Osteocyte (in vitro differentiated cells): Measurements from ENCODE around the gene SNX10. TPM values are rescaled to one million over a fixed set of nuclear protein-coding genes. Genes with fewer than 3 reads are reported as not detected.

Source experiments
- DNase-seq: peaks from one replicate; pipeline ENCODE4 v3.0.0; 2021; ENCODE audit warnings: mixed read lengths; ENCODE audit not compliant: unreplicated experiment; ENCODE audit errors: extremely low spot score
- H3K27ac Mint-ChIP-seq: one replicate; pipeline ENCODE4 v1.8.0; 2021; ENCODE audit warnings: mild to moderate bottlenecking, mixed read lengths; ENCODE audit not compliant: unreplicated experiment
- H3K27me3 Mint-ChIP-seq: one replicate; pipeline ENCODE4 v1.8.0; 2021; ENCODE audit warnings: mixed read lengths; ENCODE audit not compliant: unreplicated experiment
- H3K36me3 Mint-ChIP-seq: one replicate; pipeline ENCODE4 v1.8.0; 2021; ENCODE audit warnings: mixed read lengths; ENCODE audit not compliant: unreplicated experiment
- H3K4me1 Mint-ChIP-seq: one replicate; pipeline ENCODE4 v1.8.0; 2021; ENCODE audit warnings: mixed read lengths; ENCODE audit not compliant: unreplicated experiment
- H3K4me3 Mint-ChIP-seq: one replicate; pipeline ENCODE4 v1.8.0; 2021; ENCODE audit warnings: mild to moderate bottlenecking, moderate library complexity, mixed read lengths; ENCODE audit not compliant: unreplicated experiment
- H3K9me3 Mint-ChIP-seq: one replicate; pipeline ENCODE4 v1.8.0; 2021; ENCODE audit warnings: mixed read lengths; ENCODE audit not compliant: unreplicated experiment
- total RNA-seq: library from RNA; stranded (reverse); gene quantifications from 2 replicates; pipeline ENCODE4 v1.2.1, GENCODE V29; 2021
- TF ChIP-seq, protein P1 (sequence below): fragments of 200-600 bp; sonication (generic); IDR thresholded peaks from 2 replicates; pipeline ENCODE4 v1.5.0; 2021; ENCODE audit warnings: antibody characterized with exemption, mild to moderate bottlenecking, moderate library complexity

Gene SNX10
- total RNA-seq, 1 donor from 2014 or later: not detected

DNA sequence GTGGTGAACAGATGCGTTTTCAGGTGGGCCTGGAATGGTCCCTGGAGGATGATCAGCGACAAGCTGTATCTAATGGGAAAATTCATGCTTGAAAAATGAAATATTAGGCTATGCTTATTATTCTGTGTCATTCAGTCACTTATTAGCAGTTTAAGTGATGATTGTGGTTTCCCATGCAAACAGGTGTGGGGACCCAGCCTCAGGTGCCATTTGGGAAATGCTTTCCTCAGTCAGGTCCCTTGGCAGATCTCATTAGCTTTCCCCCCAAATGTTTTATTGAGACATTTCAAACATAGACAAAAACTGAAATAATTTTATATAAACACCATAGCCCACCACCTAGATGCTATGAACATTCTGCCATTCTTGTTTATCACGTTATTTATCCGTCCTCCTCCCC is 411 bp upstream of the SNX10 start:
- peaks cover 7% of the 10 kb centered on the region for H3K4me1 Mint-ChIP-seq
- no peak for DNase-seq
- no peaks in the 10 kb centered on the region for H3K36me3 Mint-ChIP-seq
- TF ChIP-seq, protein P1, sequence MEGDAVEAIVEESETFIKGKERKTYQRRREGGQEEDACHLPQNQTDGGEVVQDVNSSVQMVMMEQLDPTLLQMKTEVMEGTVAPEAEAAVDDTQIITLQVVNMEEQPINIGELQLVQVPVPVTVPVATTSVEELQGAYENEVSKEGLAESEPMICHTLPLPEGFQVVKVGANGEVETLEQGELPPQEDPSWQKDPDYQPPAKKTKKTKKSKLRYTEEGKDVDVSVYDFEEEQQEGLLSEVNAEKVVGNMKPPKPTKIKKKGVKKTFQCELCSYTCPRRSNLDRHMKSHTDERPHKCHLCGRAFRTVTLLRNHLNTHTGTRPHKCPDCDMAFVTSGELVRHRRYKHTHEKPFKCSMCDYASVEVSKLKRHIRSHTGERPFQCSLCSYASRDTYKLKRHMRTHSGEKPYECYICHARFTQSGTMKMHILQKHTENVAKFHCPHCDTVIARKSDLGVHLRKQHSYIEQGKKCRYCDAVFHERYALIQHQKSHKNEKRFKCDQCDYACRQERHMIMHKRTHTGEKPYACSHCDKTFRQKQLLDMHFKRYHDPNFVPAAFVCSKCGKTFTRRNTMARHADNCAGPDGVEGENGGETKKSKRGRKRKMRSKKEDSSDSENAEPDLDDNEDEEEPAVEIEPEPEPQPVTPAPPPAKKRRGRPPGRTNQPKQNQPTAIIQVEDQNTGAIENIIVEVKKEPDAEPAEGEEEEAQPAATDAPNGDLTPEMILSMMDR: no peak
- H3K27ac Mint-ChIP-seq: no peak overlapping the region
- H3K27me3 Mint-ChIP-seq: peaks cover 39% of the 10 kb centered on the region
- H3K9me3 Mint-ChIP-seq: no peaks in the 10 kb centered on the region
- H3K4me3 Mint-ChIP-seq: peak overlapping the region; percentile 63

DNA sequence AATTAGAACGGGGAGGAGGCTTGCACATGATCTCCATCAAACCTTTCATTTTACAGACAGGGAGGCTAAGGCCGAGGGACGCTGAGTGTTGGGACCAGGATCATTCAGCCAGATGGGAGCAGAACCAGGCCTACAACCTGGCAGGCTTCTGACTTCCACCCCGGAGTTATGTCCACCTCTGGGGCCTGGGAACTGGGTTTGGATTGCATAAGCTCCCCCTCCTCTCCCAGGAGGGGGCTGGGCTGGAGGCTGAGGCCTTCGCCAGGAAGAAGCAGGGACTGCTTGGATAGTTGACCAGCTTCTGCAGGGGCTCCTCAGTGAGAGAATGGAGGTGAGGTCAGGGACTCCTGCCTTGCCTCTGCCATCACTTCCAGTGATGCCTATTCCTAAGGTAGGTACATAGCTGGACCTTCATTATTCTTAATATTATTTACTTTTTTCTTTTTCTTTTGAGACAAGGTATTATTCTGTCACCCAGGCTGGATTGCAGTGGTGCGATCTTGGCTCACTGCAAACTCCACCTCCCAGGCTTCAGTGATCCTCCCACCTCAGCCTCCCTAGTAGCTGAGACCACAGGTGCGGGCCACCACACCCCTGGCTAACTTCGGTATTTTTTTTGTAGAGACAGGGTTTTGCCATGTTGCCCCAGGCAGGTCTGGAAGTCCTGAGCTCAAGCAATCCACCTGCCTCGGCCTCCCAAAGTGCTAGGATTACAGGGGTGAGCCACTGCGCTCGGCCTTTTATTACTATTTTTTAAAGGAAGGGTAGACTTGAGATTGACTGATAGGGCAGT is 1.3 kb downstream of the SNX10 start:
- H3K4me3 Mint-ChIP-seq: no peak overlapping the region
- DNase-seq: no peak
- no peaks in the 10 kb centered on the region for H3K9me3 Mint-ChIP-seq

GRCh38 chr7:26293569-26294308 is 2.1 kb downstream of the SNX10 start:
- Mint-ChIP-seq H3K27me3 (peaks cover 29% of the 10 kb centered on the region), H3K4me3 (no peak overlapping the region), H3K36me3 (no peaks in the 10 kb centered on the region), H3K27ac (no peak overlapping the region), H3K9me3 (no peaks in the 10 kb centered on the region), H3K4me1 (peaks cover 7% of the 10 kb centered on the region)
- TF ChIP-seq, protein P1: no peak
- no peak for DNase-seq

More for the DNA sequence above, 1.3 kb downstream of the SNX10 start:
- Mint-ChIP-seq H3K36me3 (no peaks in the 10 kb centered on the region), H3K27me3 (peaks cover 29% of the 10 kb centered on the region), H3K27ac (no peak overlapping the region), H3K4me1 (peaks cover 7% of the 10 kb centered on the region)
- TF ChIP-seq, protein P1: no peak

GRCh38 chr7:26295015-26295414 is 3.4 kb downstream of the SNX10 start:
- Mint-ChIP-seq H3K9me3 (no peaks in the 10 kb centered on the region), H3K4me1 (peaks cover 7% of the 10 kb centered on the region), H3K27me3 (peaks cover 23% of the 10 kb centered on the region), H3K4me3 (no peak overlapping the region), H3K27ac (no peak overlapping the region), H3K36me3 (no peaks in the 10 kb centered on the region)
- no peak for DNase-seq
- TF ChIP-seq, protein P1: no peak

DNA sequence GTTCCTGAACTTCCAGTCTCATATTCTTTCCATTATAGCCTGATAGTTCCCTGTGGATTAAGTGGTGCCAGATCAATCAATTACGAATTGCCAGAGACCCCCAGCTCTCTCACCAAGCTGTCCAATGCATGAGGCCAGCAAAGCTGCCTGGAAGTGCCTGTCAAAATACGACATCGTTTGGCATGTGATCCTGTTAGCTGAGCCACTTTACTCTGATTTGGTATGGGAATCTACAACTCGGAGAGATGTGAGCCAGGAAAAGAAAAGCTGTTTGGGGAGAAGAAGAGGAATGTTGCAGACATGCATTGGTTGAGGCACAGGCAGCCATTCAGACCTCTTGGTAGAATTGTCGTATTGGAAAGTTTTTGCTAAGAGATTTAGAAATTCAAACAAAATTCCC is 3.9 kb downstream of the SNX10 start:
- no peak for DNase-seq
- no peaks in the 10 kb centered on the region for H3K9me3 Mint-ChIP-seq
- no peak overlapping the region for H3K4me3 Mint-ChIP-seq
- peaks cover 7% of the 10 kb centered on the region for H3K4me1 Mint-ChIP-seq
- no peaks in the 10 kb centered on the region for H3K36me3 Mint-ChIP-seq
- H3K27ac Mint-ChIP-seq: no peak overlapping the region
- H3K27me3 Mint-ChIP-seq: peaks cover 20% of the 10 kb centered on the region
- TF ChIP-seq, protein P1: no peak
